Dendritic cell treated with granulocyte-macrophage colony-stimulating factor and Interleukin-4, amounts not matched to agents 40 ng/mL and 50 ng/mL, for 4 days (primary cell): ENCODE data around the gene BCO2.

Experiments used
- H3K27ac Mint-ChIP-seq: one replicate; pipeline ENCODE4 v1.8.0; 2022; ENCODE audit warnings: mild to moderate bottlenecking, mixed read lengths
- H3K27me3 Mint-ChIP-seq: one replicate; pipeline ENCODE4 v1.8.0; 2022; ENCODE audit warnings: mild to moderate bottlenecking, mixed read lengths
- H3K36me3 Mint-ChIP-seq: one replicate; pipeline ENCODE4 v1.8.0; 2022; ENCODE audit warnings: low read depth, mixed read lengths
- H3K4me1 Mint-ChIP-seq: one replicate; pipeline ENCODE4 v1.8.0; 2022; ENCODE audit warnings: low read depth, mixed read lengths
- H3K4me3 Mint-ChIP-seq: one replicate; pipeline ENCODE4 v1.8.0; 2022; ENCODE audit warnings: mild to moderate bottlenecking, moderate library complexity, mixed read lengths
- H3K9me3 Mint-ChIP-seq: one replicate; pipeline ENCODE4 v1.8.0; 2022; ENCODE audit warnings: mixed read lengths
- intact Hi-C: fragments of 100-400 bp; cut with micrococcal nuclease; formaldehyde crosslinking; loops from one replicate; pipeline ENCODE4 v1.15.0; 2022

BCO2 gene

GRCh38 chr11:112227471-112227870, 52.2 kb downstream of the BCO2 start:
- Mint-ChIP-seq H3K27me3 (no peaks in the 10 kb centered on the region), H3K36me3 (peaks cover 53% of the 10 kb centered on the region), H3K4me3 (peak overlapping the region; percentile 86), H3K9me3 (no peaks in the 10 kb centered on the region), H3K4me1 (peaks cover 18% of the 10 kb centered on the region), H3K27ac (peak overlapping the region; percentile 98)
- intact Hi-C loops: loop anchor here (5.0 kb wide), 2 partner anchors 300 to 1085 kb away; partner anchors contain the start of gene TTC12

- intact Hi-C loops: loop anchor here (5.0 kb wide), 2 partner anchors 301 to 1084 kb away; partner anchors contain the start of gene TTC12
- Mint-ChIP-seq H3K27ac (no peak overlapping the region), H3K4me1 (peaks cover 18% of the 10 kb centered on the region), H3K9me3 (no peaks in the 10 kb centered on the region), H3K4me3 (no peak overlapping the region), H3K36me3 (peaks cover 61% of the 10 kb centered on the region), H3K27me3 (no peaks in the 10 kb centered on the region)
These were observed 53.4 kb downstream of the BCO2 start for GRCh38 chr11:112228706-112229105.

- no peak overlapping the region for H3K27ac Mint-ChIP-seq
- H3K27me3 Mint-ChIP-seq: no peaks in the 10 kb centered on the region
- H3K4me3 Mint-ChIP-seq: no peak overlapping the region
- no peaks in the 10 kb centered on the region for H3K9me3 Mint-ChIP-seq
- peaks cover 18% of the 10 kb centered on the region for H3K4me1 Mint-ChIP-seq
- peaks cover 61% of the 10 kb centered on the region for H3K36me3 Mint-ChIP-seq
- intact Hi-C loops: loop anchor here (5.0 kb wide), 2 partner anchors 302 to 1083 kb away; partner anchors contain the start of gene TTC12
These were observed 53.8 kb downstream of the BCO2 start for GRCh38 chr11:112229159-112229558.

GRCh38 chr11:112229746-112230433, 54.6 kb downstream of the BCO2 start:
- H3K4me3 Mint-ChIP-seq: no peak overlapping the region
- no peaks in the 10 kb centered on the region for H3K27me3 Mint-ChIP-seq
- H3K36me3 Mint-ChIP-seq: peaks cover 61% of the 10 kb centered on the region
- peaks cover 18% of the 10 kb centered on the region for H3K4me1 Mint-ChIP-seq
- intact Hi-C loops: loop anchor here (5.0 kb wide), 2 partner anchors 303 to 1082 kb away; partner anchors contain the start of gene TTC12
- H3K9me3 Mint-ChIP-seq: no peaks in the 10 kb centered on the region
- no peak overlapping the region for H3K27ac Mint-ChIP-seq

- H3K4me3 Mint-ChIP-seq: no peak overlapping the region
- no peak overlapping the region for H3K27ac Mint-ChIP-seq
- H3K27me3 Mint-ChIP-seq: no peaks in the 10 kb centered on the region
- H3K4me1 Mint-ChIP-seq: peaks cover 17% of the 10 kb centered on the region
- intact Hi-C loops: no loop called here
- H3K9me3 Mint-ChIP-seq: no peaks in the 10 kb centered on the region
- peaks cover 73% of the 10 kb centered on the region for H3K36me3 Mint-ChIP-seq
These were observed 56.6 kb downstream of the BCO2 start for GRCh38 chr11:112231952-112232351.

GRCh38 chr11:112235750-112236390, 60.6 kb downstream of the BCO2 start:
- no peaks in the 10 kb centered on the region for H3K27me3 Mint-ChIP-seq
- no peaks in the 10 kb centered on the region for H3K9me3 Mint-ChIP-seq
- H3K36me3 Mint-ChIP-seq: peaks cover 74% of the 10 kb centered on the region
- H3K4me3 Mint-ChIP-seq: no peak overlapping the region
- H3K27ac Mint-ChIP-seq: no peak overlapping the region
- intact Hi-C loops: no loop called here
- H3K4me1 Mint-ChIP-seq: no peaks in the 10 kb centered on the region

GRCh38 chr11:112237451-112237850, 62.1 kb downstream of the BCO2 start:
- Mint-ChIP-seq H3K36me3 (peaks cover 70% of the 10 kb centered on the region), H3K4me3 (no peak overlapping the region), H3K4me1 (no peaks in the 10 kb centered on the region), H3K9me3 (no peaks in the 10 kb centered on the region), H3K27me3 (no peaks in the 10 kb centered on the region), H3K27ac (no peak overlapping the region)
- intact Hi-C loops: no loop called here

- Mint-ChIP-seq H3K4me1 (no peaks in the 10 kb centered on the region), H3K9me3 (no peaks in the 10 kb centered on the region), H3K27ac (no peak overlapping the region), H3K36me3 (peaks cover 70% of the 10 kb centered on the region), H3K4me3 (no peak overlapping the region), H3K27me3 (no peaks in the 10 kb centered on the region)
- intact Hi-C loops: no loop called here
These were observed 62.7 kb downstream of the BCO2 start for GRCh38 chr11:112238041-112238440.

GRCh38 chr11:112241486-112241885, 66.2 kb downstream of the BCO2 start:
- Mint-ChIP-seq H3K4me1 (no peaks in the 10 kb centered on the region), H3K27me3 (no peaks in the 10 kb centered on the region), H3K36me3 (peaks cover 65% of the 10 kb centered on the region), H3K27ac (no peak overlapping the region), H3K4me3 (no peak overlapping the region), H3K9me3 (peaks cover 22% of the 10 kb centered on the region)
- intact Hi-C loops: no loop called here

GRCh38 chr11:112247201-112247600, 71.9 kb downstream of the BCO2 start:
- H3K4me1 Mint-ChIP-seq: peaks cover 15% of the 10 kb centered on the region
- no peak overlapping the region for H3K27ac Mint-ChIP-seq
- peaks cover 21% of the 10 kb centered on the region for H3K36me3 Mint-ChIP-seq
- intact Hi-C loops: no loop called here
- H3K27me3 Mint-ChIP-seq: no peaks in the 10 kb centered on the region
- no peak overlapping the region for H3K4me3 Mint-ChIP-seq
- H3K9me3 Mint-ChIP-seq: peaks cover 22% of the 10 kb centered on the region

GRCh38 chr11:112248201-112248600, 72.9 kb downstream of the BCO2 start:
- intact Hi-C loops: no loop called here
- peaks cover 15% of the 10 kb centered on the region for H3K4me1 Mint-ChIP-seq
- peak overlapping the region; percentile 51 for H3K27ac Mint-ChIP-seq

GRCh38 chr11:112249871-112250610, 74.7 kb downstream of the BCO2 start:
- H3K27me3 Mint-ChIP-seq: no peaks in the 10 kb centered on the region
- no peaks in the 10 kb centered on the region for H3K36me3 Mint-ChIP-seq
- H3K27ac Mint-ChIP-seq: no peak overlapping the region
- H3K4me1 Mint-ChIP-seq: peaks cover 15% of the 10 kb centered on the region
- H3K9me3 Mint-ChIP-seq: peaks cover 5% of the 10 kb centered on the region
- intact Hi-C loops: no loop called here
- H3K4me3 Mint-ChIP-seq: no peak overlapping the region

More at GRCh38 chr11:112248201-112248600, 72.9 kb downstream of the BCO2 start:
- Mint-ChIP-seq H3K27me3 (no peaks in the 10 kb centered on the region), H3K4me3 (no peak overlapping the region), H3K36me3 (peaks cover 11% of the 10 kb centered on the region), H3K9me3 (peaks cover 22% of the 10 kb centered on the region)

- Mint-ChIP-seq H3K27ac (no peak overlapping the region), H3K4me1 (peaks cover 4% of the 10 kb centered on the region), H3K4me3 (no peak overlapping the region), H3K36me3 (no peaks in the 10 kb centered on the region), H3K9me3 (no peaks in the 10 kb centered on the region), H3K27me3 (no peaks in the 10 kb centered on the region)
- intact Hi-C loops: no loop called here
These were observed 78.4 kb downstream of the BCO2 start for GRCh38 chr11:112253605-112254242.
